Right atrium auricular region (tissue), 2 donors: ENCODE data around the gene CTXN1. TPM values are rescaled to one million over a fixed set of nuclear protein-coding genes. Genes with fewer than 3 reads are reported as not detected.

Experiments used
- DNase-seq: peaks from one replicate; pipeline ENCODE4 v3.0.0-alpha.2; 2019; ENCODE audit warnings: low spot score
- H3K27ac ChIP-seq, 2 donors: fragments of 200-600 bp; sonication (generic); 1 replicate in 1 of 2; 2 replicates in 1 of 2; pipeline ENCODE4 v1.5.1; 2016 to 2019
- H3K27me3 ChIP-seq, 2 donors: fragments of 200-600 bp; sonication (generic); one replicate each; pipeline versions ENCODE4 v1.5.1 to v1.6.0; 2017 to 2019
- H3K36me3 ChIP-seq: fragments of 200-600 bp; sonication (generic); one replicate; pipeline ENCODE4 v1.5.1; 2016
- H3K4me1 ChIP-seq, 2 donors: fragments of 200-600 bp; sonication (generic); one replicate each; pipeline versions ENCODE4 v1.5.1 to v1.6.0; 2017 to 2019
- H3K4me3 ChIP-seq, 2 donors: fragments of 200-600 bp; sonication (generic); 1 replicate in 1 of 2; 2 replicates in 1 of 2; pipeline ENCODE4 v1.5.1; 2017 to 2019; ENCODE audit warnings: mild to moderate bottlenecking in 1 of 2, moderate library complexity in 1 of 2
- H3K9me3 ChIP-seq, 2 donors: fragments of 200-600 bp; sonication (generic); one replicate each; pipeline ENCODE4 v1.5.1; 2019
- CTCF ChIP-seq, 2 donors: fragments of 200-600 bp; sonication (generic); IDR thresholded peaks; one replicate each; pipeline ENCODE4 v1.5.1; 2019; ENCODE audit warnings: antibody characterized with exemption in 2 of 2
- total RNA-seq, 2 donors: library from RNA; depleted of rRNA; stranded (reverse); fragments of >200 nt; gene quantifications; one replicate each; pipeline ENCODE4 v1.1.0, GENCODE V29; 2016

CTXN1 gene
- total RNA-seq, 2 donors from 2014 or later, result 1.7 to 4.2 TPM

GRCh38 chr19:7885818-7886217 is 40.1 kb downstream of the CTXN1 start:
- H3K9me3 ChIP-seq, result no peaks in the 10 kb centered on the region
- H3K27me3 ChIP-seq, result peaks cover 0 to 6% of the 10 kb centered on the region in 2 donors
- H3K4me3 ChIP-seq, result no peak overlapping the region
- peaks cover 0 to 9% of the 10 kb centered on the region in 2 donors for H3K4me1 ChIP-seq
- H3K27ac ChIP-seq, result no peak overlapping the region
- no peaks in the 10 kb centered on the region for H3K36me3 ChIP-seq
- no peak for DNase-seq
- TF ChIP-seq CTCF (IDR thresholded peaks at IDR 0.05), result no peak

GRCh38 chr19:7883796-7884570 is 42.0 kb downstream of the CTXN1 start:
- Histone ChIP-seq H3K27ac (no peak overlapping the region), H3K4me3 (no peak overlapping the region), H3K9me3 (no peaks in the 10 kb centered on the region), H3K27me3 (peaks cover 0 to 6% of the 10 kb centered on the region in 2 donors), H3K36me3 (no peaks in the 10 kb centered on the region), H3K4me1 (peaks cover 0 to 9% of the 10 kb centered on the region in 2 donors)
- no peak for TF ChIP-seq CTCF (IDR thresholded peaks at IDR 0.05)
- no peak for DNase-seq

GRCh38 chr19:7883105-7883504 is 42.8 kb downstream of the CTXN1 start:
- peaks cover 0 to 2% of the 10 kb centered on the region in 2 donors for H3K27me3 ChIP-seq
- TF ChIP-seq CTCF (IDR thresholded peaks at IDR 0.05), result no peak
- peaks cover 0 to 2% of the 10 kb centered on the region in 2 donors for H3K4me1 ChIP-seq
- H3K9me3 ChIP-seq, result no peaks in the 10 kb centered on the region
- no peak overlapping the region for H3K27ac ChIP-seq
- H3K36me3 ChIP-seq, result no peaks in the 10 kb centered on the region
- no peak for DNase-seq
- no peak overlapping the region for H3K4me3 ChIP-seq

GRCh38 chr19:7881910-7882309 is 44.0 kb downstream of the CTXN1 start:
- H3K4me3 ChIP-seq, result no peak overlapping the region
- no peak for TF ChIP-seq CTCF (IDR thresholded peaks at IDR 0.05)
- no peaks in the 10 kb centered on the region for H3K27me3 ChIP-seq
- H3K27ac ChIP-seq, result no peak overlapping the region
- H3K9me3 ChIP-seq, result no peaks in the 10 kb centered on the region
- no peaks in the 10 kb centered on the region for H3K36me3 ChIP-seq
- no peak for DNase-seq
- H3K4me1 ChIP-seq, result no peaks in the 10 kb centered on the region

- Histone ChIP-seq H3K4me1 (no peaks in the 10 kb centered on the region), H3K27me3 (no peaks in the 10 kb centered on the region), H3K36me3 (no peaks in the 10 kb centered on the region), H3K4me3 (no peak overlapping the region), H3K9me3 (no peaks in the 10 kb centered on the region), H3K27ac (no peak overlapping the region)
- TF ChIP-seq CTCF (IDR thresholded peaks at IDR 0.05), result no peak
- DNase-seq, result no peak
These were observed 46.1 kb downstream of the CTXN1 start for GRCh38 chr19:7879836-7880235.
